HTR-8/SVneo (cell line): ENCODE measurements around the gene MUSTN1.
A peak's percentile ranks its signal among the peaks of the same experiment; 100 is the strongest.

ENCODE experiments used
- DNase-seq: peaks from one replicate; pipeline ENCODE4 v3.0.0; 2011; ENCODE audit warnings: low spot score, mixed read lengths; ENCODE audit not compliant: insufficient read length
- FAIRE-seq: peaks from 2 replicates; lab custom pipeline; 2011; peaks lifted over from hg19 to GRCh38; lab: Jason Lieb, UNC

Gene MUSTN1

DNA sequence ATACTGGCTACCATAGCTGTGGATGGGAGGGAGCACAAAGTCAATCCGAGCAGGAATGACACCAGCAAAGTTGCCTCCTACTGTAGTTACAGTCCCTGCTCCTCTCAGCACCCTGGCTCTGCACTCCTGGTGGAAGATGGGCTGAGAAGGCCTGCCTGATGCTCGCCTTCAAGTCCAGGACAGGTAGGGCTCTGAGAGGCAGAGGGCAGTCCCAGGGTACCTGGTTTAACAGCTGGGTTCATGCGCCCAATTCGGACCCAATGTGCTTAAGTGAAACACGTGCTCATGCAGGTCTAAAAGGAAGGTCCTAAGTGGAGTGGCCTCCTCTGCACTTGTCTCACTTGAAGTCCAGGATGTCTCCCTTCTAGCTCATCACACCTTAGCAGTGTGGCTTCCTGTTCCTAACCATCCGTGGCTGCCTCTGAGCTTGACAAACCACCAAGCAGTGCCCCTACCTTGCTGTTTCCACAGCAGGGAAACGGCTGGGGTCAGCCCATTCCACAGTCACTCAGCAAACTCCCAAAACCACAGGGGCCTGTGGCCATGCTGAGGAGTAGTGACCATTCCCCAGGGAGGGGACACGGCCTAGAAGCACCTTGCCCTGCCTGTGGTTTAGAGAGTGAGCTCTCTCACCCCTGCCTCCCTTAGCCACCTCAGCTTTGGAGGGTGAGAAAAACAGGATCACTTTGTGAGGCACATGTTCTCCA is 3.9 kb upstream of the MUSTN1 start:
- no peak for DNase-seq
- no peak for FAIRE-seq

DNA sequence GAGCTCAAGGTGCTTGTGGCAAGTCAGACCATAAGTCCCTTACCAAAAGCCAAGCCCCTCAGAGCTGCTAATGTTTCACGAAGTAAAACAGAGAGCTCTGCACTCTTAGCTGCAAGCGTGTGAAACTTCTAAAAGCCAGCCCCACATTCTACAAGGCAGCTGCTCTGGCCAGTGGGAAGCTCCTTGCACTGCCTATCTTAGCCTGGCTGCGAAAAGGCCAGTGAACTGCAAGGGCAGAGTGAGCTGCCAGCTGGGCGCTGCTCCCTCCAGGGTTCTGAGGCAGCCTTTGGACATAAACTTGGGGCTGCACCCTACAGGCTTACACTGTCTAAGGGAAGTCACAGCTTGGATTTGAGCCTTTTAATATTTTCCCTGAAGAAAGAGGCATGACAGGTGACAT is 2.2 kb upstream of the MUSTN1 start:
- DNase-seq, result no peak
- FAIRE-seq, result no peak

DNA sequence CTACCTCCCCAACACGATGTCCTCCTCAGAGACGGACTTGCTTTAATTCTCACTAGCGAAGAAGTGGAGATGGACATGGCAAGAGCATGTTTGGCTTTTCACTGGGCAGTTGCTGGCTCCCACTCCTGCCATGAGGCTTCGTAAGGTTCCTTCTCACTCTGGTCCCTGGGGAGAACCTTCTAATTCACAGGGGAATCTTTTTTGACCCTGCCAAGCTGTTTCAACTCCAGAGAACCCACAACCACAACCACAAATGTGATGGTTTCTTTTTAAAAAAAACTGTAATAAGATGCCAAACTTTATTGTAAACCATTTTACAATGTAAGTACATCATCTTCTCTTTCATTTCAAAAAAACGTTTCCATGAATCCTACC is 1.6 kb upstream of the MUSTN1 start:
- FAIRE-seq (no peak), DNase-seq (no peak)

DNA sequence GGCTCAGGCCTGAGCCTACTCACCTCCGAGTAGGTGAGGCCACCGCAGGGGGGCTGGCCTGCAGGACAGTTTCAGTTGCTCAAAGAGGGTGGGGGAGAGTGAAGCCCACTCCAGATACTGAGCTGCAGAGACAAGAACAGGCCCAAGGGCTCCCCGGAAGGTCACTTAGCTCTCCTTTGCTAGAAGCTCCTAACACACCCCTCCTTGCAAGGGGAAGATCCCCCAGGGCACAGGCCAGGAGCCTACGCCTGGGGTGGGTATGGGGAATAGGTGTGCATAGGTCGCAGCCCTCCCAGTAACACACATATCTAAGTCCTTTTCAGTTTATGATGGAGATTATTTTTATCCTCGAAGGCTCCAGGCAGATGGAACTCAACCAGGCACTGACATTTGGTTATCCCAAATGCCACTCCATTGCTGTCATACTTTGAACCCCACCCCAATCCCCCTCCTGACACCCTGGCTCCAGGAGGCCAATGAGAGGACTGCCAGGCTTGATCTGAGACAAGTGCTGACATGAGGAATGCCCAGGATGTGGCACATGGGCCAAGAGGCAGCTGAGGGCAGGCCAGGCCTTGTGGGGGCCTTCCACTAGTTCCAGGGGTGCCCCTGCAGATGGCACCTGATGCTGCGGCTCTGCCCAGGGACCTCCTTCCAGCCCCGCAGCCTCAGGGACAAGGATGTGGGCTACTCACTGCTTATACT is 1.1 kb upstream of the MUSTN1 start:
- DNase-seq (no peak), FAIRE-seq (no peak)

DNA sequence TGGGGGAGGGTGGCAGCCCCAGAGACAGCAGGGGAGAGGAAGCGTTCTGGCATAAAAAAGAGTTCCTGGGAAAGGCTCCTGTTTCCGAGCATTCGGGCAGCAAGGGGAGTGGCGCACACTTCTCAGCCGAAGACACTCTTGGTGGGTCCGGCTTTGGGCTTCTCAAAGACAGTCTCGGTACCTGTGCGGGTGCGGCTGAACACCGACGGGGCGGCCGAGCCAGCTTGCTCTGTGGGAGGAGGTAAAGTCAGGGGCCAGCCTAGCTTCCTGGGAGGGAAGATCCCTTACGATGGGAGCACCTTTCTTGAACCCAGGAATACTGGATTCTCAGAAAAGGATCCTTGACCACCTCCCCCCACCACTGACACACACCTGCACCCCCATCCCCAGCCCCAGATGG is 1.6 kb downstream of the MUSTN1 start:
- no peak for FAIRE-seq
- DNase-seq, result no peak

GRCh38 chr3:52831500-52832301 is 3.1 kb downstream of the MUSTN1 start:
- peak; percentile 89 for DNase-seq
- peak; percentile 85 for FAIRE-seq

DNA sequence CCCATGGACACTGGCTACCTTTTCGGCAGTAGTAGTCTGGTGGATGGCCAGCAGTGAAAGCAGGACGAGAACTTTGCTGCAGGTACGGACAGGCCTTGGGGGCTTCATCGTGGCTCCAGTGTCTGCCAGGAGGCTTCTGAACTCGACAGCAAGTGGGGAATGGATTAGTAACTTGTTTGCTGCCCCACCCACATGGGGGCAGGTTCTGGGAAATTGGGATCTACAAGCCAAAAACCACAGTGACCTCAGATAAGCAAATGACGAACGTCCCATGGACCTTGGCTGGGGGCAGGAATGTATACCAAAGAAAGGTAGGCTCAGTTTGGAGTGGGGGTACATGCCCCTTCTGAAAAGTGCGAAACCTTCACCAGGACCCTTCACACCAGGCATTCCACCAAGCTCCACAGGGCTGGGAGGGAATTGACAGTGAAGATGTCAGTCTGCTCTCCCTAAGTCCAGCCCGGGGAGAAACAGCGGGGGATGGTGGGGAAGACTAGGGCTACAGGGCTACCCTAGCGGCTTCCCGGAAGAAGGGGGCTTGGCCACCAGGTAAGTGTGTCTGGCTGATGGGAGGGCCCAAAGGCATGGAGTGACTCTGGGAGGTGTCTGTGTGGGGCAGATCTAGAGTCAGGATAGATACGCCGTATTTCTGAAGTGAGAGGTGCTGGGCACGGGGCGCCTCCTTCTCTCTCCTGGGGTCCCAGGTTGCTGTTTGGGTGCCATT is 4.1 kb downstream of the MUSTN1 start, which contains the start of gene ITIH4:
ITIH4 (minus strand) TSS at position 138 of the 724 bp plus-strand sequence; CDS start at position 108, 30 bp downstream.
- DNase-seq (no peak), FAIRE-seq (no peak)

DNA sequence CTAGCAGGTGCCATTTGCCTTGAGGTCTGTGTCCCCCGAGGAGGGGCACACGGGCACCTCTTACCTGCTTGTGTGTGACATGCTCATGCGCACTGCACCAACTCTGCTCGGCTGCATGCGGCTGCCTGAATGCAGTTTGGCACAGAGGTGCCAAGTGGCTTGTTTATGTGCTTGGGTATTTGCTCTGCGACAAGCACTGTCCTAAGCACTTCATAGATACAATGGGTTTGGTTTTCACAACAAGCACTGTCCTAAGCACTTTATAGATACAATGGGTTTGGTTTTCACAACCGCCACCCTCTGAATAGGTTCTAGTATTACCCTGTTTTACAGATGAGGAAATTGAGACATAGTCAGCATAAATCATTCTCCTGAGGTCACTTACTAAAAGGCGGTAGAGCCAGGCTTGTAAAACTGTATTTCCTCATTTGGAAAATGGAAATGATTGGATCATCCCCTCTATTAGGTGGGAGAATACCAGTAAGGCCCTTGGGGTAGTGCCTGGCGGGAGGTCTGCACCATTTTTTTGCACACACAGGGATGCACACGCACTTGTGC is 4.8 kb downstream of the MUSTN1 start:
- FAIRE-seq (no peak), DNase-seq (no peak)

DNA sequence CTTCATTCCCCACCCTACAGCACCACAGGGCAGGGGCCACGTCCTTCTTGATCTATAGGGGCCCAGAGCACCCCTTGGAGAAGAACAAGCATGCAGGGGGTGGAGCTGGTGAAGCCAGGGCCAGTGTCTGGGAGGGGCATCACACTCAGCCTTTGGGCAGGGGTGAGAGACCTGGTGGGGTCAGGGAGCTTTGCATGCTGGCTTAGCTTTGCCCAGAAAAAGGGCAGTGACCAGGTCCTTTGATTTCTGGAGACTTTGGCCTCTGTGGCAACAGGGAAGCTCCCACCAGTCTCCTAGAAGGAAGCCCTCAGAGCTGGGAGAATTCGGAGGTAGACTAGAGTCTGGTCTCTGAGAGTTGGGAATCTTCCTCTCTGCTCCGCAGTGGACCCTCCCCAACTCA is 5.3 kb downstream of the MUSTN1 start:
- no peak for DNase-seq
- no peak for FAIRE-seq

GRCh38 chr3:52827866-52828376 is 6.9 kb downstream of the MUSTN1 start:
- FAIRE-seq, result no peak

DNA sequence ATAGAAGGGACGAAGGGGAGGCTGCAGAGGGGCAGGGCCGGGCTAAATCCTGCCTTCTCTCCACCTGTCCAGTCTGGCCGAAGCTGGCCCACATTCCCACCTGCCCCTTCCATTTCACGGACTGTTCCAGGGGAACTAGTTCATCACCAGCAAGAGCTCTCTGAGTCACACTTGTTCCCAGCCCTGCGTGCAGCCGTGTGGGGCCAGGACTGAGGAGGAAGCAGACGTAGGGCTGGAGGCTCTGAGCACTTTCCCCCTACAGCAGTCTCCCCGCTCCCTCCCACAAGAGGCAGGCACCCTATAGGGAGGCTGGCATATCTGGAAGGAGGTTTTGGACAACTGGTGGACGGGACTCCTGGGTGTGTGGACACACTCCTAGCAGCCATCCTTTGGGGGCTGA is 7.4 kb downstream of the MUSTN1 start:
- DNase-seq (no peak), FAIRE-seq (no peak)

More at GRCh38 chr3:52827866-52828376, 6.9 kb downstream of the MUSTN1 start:
- DNase-seq, result no peak

DNA sequence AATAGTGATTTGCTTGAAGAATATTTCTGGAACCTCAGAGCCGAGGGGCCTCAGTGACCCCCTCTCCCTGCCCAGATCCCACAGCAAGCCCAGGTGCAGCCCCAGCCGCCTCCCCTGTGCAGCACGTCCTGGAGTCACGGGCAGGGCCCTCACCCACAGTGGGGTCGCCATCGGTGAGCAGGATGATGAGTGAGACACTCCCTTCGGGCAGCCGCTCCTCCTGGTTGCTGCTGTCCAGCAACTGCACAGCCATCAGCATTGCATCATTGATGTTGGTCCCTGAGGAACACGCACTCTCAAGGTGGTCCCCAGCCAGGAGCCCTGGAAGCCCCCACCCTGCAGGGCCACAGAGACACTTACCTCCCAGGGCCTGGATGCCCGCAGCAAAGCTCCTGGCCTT is 10.8 kb downstream of the MUSTN1 start:
- no peak for FAIRE-seq

DNA sequence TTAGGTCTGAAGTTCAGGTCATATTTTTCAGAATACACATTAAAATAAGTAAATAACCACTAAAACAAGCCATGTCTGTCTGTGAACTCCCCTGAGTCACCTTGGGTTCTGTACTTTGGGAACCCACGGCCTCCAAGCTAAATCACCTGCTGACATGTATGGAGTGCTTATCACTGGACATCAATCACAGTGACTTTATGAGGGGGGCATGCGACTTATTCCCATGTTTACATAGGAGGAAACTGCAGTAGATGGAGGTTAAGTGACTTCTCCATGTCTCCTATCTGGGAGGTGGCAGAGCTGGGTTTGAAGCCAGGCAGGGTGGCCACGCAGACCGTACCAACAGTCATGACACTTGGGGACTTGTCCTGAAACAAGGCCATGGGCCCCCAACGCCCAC is 12.5 kb downstream of the MUSTN1 start:
- no peak for FAIRE-seq
- DNase-seq, result no peak

More for the DNA sequence above, 10.8 kb downstream of the MUSTN1 start:
- DNase-seq, result no peak

DNA sequence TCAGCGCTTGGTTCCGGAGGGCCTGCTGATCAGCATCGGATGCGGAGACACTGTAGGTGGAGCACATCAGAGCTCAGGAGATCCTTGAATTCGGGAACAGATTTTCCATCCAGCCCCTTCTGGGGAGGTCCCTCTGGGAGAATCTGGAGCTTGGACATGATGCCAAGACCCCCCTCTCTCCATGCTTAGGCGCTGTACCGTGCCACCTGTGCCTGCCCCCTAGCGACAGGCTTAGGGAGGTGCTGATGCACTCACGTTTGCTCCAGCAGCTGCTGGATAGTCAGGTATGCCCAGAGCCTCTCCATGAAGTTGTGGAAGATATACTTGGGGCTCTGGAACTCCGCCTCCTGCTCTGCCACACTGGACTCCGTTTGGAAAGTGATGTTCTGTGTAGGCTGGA is 14.1 kb downstream of the MUSTN1 start:
- no peak for DNase-seq

DNA sequence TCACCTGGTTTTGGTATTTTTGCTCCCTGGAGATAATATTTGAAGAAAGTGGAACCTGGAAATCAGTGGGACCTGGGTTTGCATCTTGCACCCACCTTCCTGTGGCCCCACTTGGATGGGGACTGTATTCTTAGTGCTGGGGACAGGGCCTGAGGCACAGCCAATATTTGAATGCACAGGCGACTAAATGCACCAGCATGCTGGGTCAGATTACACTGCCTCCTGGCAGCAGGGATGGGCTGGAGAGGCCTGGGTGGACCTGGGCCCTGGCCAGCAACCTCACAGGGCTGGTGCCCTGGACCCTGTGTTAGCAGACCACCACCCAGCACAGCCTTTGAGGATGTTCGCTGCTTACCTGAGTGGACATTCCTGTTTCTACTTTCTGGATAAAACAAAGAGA is 14.9 kb downstream of the MUSTN1 start:
- FAIRE-seq (no peak), DNase-seq (no peak)

More for the DNA sequence above, 14.1 kb downstream of the MUSTN1 start:
- FAIRE-seq, result no peak

DNA sequence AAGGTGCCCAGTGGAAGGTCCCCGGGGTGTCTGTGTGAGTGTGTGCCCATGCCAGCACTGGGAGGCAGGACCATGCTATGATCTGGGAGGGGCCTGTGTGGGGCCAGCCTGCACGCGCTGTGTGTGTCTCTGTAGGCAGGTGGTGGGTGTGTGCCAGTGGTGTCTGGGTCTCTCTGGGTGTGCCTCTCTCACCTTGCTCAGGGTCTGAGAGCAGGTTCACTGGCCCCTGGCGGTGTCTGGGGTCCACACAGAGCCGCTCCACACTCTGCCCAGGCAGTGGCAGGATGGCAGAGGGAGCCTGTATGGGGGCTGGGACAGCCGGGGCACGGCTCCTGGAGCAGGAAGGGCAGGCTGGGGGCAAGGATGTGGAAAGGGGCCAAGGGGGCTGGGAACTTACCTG is 17.0 kb downstream of the MUSTN1 start:
- DNase-seq, result no peak
- no peak for FAIRE-seq

- DNase-seq (no peak), FAIRE-seq (no peak)
Measured at GRCh38 chr3:52817221-52817620, 17.6 kb downstream of the MUSTN1 start.

DNA sequence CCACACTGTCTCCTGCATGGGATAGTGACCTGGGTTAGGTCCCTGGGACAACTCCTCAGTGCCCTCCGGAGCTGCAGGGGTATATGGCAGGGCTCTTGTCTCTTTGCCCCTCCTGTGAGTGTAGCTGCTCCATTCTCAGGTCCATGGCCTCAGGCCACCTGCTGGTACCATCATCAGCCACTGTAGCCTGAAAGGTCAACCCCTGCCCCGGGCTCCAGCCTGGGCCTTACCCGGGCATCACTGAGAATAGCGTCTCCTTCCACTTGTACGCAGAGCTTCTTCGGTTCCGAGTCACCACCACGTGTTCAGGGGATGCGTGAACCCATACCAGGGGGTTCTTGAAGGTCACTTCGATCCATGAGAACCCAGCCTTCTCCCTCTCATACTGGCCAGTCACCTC is 18.2 kb downstream of the MUSTN1 start:
- no peak for FAIRE-seq
- DNase-seq, result no peak

DNA sequence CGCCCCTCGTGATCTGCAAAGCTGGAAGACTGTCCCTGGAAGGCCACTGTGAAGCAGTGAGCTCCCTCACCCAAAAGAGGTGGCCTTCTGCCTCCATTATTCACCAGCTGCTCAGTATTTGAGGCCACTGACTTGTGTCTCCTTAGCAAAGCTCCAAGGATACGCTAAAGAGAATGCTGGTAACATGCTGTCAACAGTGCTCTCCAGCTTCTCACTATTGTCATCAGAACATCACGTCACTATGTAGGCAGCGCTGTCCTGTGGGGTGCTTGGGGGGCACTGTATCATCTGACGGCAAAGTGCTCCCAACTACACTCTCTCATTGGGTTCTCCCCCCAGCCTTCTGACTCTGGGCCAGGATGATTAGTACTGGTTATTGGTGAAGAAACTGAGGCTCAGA is 18.6 kb downstream of the MUSTN1 start:
- FAIRE-seq (no peak), DNase-seq (no peak)

- DNase-seq (no peak), FAIRE-seq (no peak)
Measured at GRCh38 chr3:52813810-52814209, 21.0 kb downstream of the MUSTN1 start.
